Sigmoid colon (tissue), 4 donors: ENCODE results near the gene FBXL19.

Source experiments
- EP300 ChIP-seq, 4 donors: sonication (generic); formaldehyde crosslinking; IDR thresholded peaks; one replicate each; pipeline ENCODE4 v1.6.1; 2017; ENCODE audit warnings: antibody characterized with exemption in 4 of 4
- POLR2A ChIP-seq, 2 donors: fragments of 450-650 bp; IDR thresholded peaks; one replicate each; pipeline ENCODE4 v1.6.1; 2016; ENCODE audit warnings: antibody characterized with exemption in 2 of 2, mild to moderate bottlenecking in 2 of 2, moderate library complexity in 2 of 2
- POLR2AphosphoS5 ChIP-seq, 4 donors: sonication (generic); formaldehyde crosslinking; IDR thresholded peaks; one replicate each; pipeline ENCODE4 v1.6.1; 2017; ENCODE audit warnings: antibody characterized with exemption in 4 of 4
- TF ChIP-seq, protein P1 (sequence below), 4 experiments: fragments of 450-650 bp in 3 of 4; fragments of 200-600 bp in 1 of 4; IDR thresholded peaks; one replicate each; pipeline ENCODE4 v1.5.1; 2016 to 2019; ENCODE audit warnings: antibody characterized with exemption in 4 of 4, mild to moderate bottlenecking in 3 of 4, moderate library complexity in 2 of 4

- TF ChIP-seq, protein P1, sequence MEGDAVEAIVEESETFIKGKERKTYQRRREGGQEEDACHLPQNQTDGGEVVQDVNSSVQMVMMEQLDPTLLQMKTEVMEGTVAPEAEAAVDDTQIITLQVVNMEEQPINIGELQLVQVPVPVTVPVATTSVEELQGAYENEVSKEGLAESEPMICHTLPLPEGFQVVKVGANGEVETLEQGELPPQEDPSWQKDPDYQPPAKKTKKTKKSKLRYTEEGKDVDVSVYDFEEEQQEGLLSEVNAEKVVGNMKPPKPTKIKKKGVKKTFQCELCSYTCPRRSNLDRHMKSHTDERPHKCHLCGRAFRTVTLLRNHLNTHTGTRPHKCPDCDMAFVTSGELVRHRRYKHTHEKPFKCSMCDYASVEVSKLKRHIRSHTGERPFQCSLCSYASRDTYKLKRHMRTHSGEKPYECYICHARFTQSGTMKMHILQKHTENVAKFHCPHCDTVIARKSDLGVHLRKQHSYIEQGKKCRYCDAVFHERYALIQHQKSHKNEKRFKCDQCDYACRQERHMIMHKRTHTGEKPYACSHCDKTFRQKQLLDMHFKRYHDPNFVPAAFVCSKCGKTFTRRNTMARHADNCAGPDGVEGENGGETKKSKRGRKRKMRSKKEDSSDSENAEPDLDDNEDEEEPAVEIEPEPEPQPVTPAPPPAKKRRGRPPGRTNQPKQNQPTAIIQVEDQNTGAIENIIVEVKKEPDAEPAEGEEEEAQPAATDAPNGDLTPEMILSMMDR (IDR thresholded peaks at IDR 0.05): no peak
- TF ChIP-seq EP300 (IDR thresholded peaks at IDR 0.05) (no peak), POLR2A (IDR thresholded peaks at IDR 0.05) (no peak), POLR2AphosphoS5 (IDR thresholded peaks at IDR 0.05) (no peak)
Observed at GRCh38 chr16:30886145-30886544, 37.2 kb upstream of the FBXL19 start.
